Esophagus (tissue), 2 donors: ENCODE results near the gene WNT11. TPM values are rescaled to one million over a fixed set of nuclear protein-coding genes. Genes with fewer than 3 reads are reported as not detected.

Experiments used
- H3K27ac ChIP-seq, 2 donors: one replicate each; pipeline ENCODE4 v1.5.1; 2013; ENCODE audit warnings: low read depth in 2 of 2, mild to moderate bottlenecking in 2 of 2, inconsistent platforms in 1 of 2, low read length in 1 of 2, moderate library complexity in 1 of 2
- H3K27me3 ChIP-seq, 2 donors: one replicate each; pipeline ENCODE4 v1.6.1; 2013; ENCODE audit warnings: low read length in 2 of 2, control low read depth in 1 of 2, mild to moderate bottlenecking in 1 of 2; ENCODE audit not compliant: insufficient read depth in 2 of 2, control insufficient read depth in 1 of 2
- H3K36me3 ChIP-seq, 2 donors: one replicate each; pipeline ENCODE4 v1.6.1; 2013; ENCODE audit warnings: low read length in 1 of 2; ENCODE audit not compliant: control insufficient read depth in 2 of 2, insufficient read depth in 2 of 2
- H3K4me1 ChIP-seq, 2 donors: one replicate each; pipeline ENCODE4 v1.6.1; 2013; ENCODE audit warnings: low read length in 1 of 2; ENCODE audit not compliant: control insufficient read depth in 2 of 2, insufficient read depth in 2 of 2
- H3K4me3 ChIP-seq, 2 donors: one replicate each; pipeline ENCODE4 v1.5.1; 2013; ENCODE audit warnings: low read length in 2 of 2, mild to moderate bottlenecking in 2 of 2, low read depth in 1 of 2, moderate library complexity in 1 of 2
- H3K9me3 ChIP-seq, 2 donors: one replicate each; pipeline ENCODE4 v1.6.1; 2013; ENCODE audit warnings: mild to moderate bottlenecking in 2 of 2, low read depth in 1 of 2, low read length in 1 of 2, moderate library complexity in 1 of 2; ENCODE audit not compliant: control insufficient read depth in 2 of 2, insufficient read depth in 1 of 2
- WGBS, 2 donors: extraction: QIAGEN DNeasy Blood & Tissue Kit; methylation state at CpG; one replicate each; pipeline ENCODE4 v1.1.7; 2013; 5-methylcytosine and 5-hydroxymethylcytosine counted together
- polyA plus RNA-seq, 2 donors: library from polyadenylated mRNA; stranded (reverse); fragments of 200-250 nt; gene quantifications; one replicate each; pipeline ENCODE4 v1.2.3, GENCODE V29; 2013
- donor health status: healthy with polysubstance abuse.
- donor health status: Bipolar disorder and iron deficiency.

The WNT11 gene
- polyA plus RNA-seq, 2 donors, result 0.20 to 0.25 TPM

GRCh38 chr11:76159983-76160661, 46.2 kb downstream of the WNT11 start:
- no peaks in the 10 kb centered on the region for H3K27me3 ChIP-seq
- no peaks in the 10 kb centered on the region for H3K9me3 ChIP-seq
- 79 to 83% methylated on average over 12 to 14 of the region's 14 CpGs for WGBS, 2 donors
- H3K4me1 ChIP-seq, result peaks cover 0 to 4% of the 10 kb centered on the region in 2 donors
- no peak overlapping the region for H3K27ac ChIP-seq
- no peak overlapping the region for H3K4me3 ChIP-seq
- H3K36me3 ChIP-seq, result no peaks in the 10 kb centered on the region

DNA sequence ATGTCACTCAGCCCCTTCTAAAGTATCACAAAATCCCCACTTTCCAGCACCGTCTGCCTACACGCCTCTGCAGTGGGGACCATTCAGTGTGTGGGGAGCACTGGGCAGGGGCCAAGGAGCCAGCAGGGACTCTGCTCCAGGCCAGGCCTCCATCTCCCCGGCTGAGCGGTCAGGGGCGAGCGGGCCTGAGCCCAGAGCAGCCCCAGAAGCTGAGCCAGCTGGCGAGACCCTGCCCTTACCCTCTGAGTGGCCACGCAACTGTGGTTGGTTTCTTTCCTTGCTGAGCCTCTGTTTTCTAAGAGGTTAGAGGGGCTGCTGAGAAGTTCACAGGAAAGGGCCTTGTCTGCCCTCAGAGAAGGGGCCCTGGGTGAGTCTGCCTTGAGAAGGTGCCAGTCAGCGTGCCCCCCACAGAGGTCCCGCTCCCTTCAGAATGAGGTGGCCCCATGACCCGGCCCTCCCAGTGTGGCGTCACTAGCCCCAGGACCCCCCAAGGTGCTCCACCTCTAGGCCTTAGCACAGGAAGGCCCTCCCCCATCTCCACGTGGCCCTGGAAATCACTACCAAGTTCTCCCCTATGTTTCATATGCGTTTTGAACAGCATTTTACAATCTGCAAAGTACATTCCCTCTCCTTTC, 46.9 kb downstream of the WNT11 start:
- Histone ChIP-seq H3K27me3 (no peaks in the 10 kb centered on the region), H3K27ac (no peak overlapping the region), H3K36me3 (no peaks in the 10 kb centered on the region), H3K9me3 (no peaks in the 10 kb centered on the region), H3K4me1 (peaks cover 0 to 4% of the 10 kb centered on the region in 2 donors), H3K4me3 (no peak overlapping the region)
- 83 to 90% methylated on average over 14 of the region's 14 CpGs for WGBS, 2 donors

GRCh38 chr11:76158394-76159302, 47.7 kb downstream of the WNT11 start:
- Histone ChIP-seq H3K4me1 (peaks cover 0 to 4% of the 10 kb centered on the region in 2 donors), H3K4me3 (no peak overlapping the region), H3K27ac (no peak overlapping the region), H3K27me3 (no peaks in the 10 kb centered on the region), H3K36me3 (no peaks in the 10 kb centered on the region), H3K9me3 (no peaks in the 10 kb centered on the region)
- 85 to 87% methylated on average over 24 of the region's 24 CpGs for WGBS, 2 donors

GRCh38 chr11:76157891-76158290, 48.4 kb downstream of the WNT11 start:
- Histone ChIP-seq H3K4me3 (no peak overlapping the region), H3K9me3 (no peaks in the 10 kb centered on the region), H3K27me3 (no peaks in the 10 kb centered on the region), H3K36me3 (no peaks in the 10 kb centered on the region), H3K4me1 (peaks cover 0 to 4% of the 10 kb centered on the region in 2 donors), H3K27ac (no peak overlapping the region)
- 77 to 82% methylated on average over 7 of the region's 7 CpGs for WGBS, 2 donors

DNA sequence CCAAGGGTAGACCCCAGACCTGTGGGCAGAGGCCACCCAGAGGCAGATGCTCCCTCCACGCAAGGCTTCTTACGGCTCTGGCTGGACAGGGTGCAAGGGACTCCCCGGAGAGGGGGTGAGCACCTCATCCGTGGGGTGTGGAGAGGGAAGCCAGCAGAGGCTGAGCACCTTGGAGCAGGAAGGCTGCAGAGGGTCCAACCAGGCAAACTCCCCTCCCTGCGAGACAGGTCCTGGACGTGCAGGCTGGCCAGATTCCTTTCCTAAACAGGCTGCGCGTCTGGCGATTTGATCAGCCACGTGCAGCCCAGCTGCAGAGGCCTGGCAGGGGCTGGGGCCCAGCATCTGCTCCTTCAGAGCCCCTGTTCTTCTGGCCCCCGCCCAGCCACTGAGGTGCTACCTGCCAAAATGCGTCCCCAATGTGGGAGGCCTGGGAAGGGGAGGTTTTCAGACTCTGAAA, 49.3 kb downstream of the WNT11 start:
- Histone ChIP-seq H3K27ac (no peak overlapping the region), H3K27me3 (no peaks in the 10 kb centered on the region), H3K36me3 (no peaks in the 10 kb centered on the region), H3K9me3 (no peaks in the 10 kb centered on the region), H3K4me3 (no peak overlapping the region), H3K4me1 (peaks cover under 1 to 4% of the 10 kb centered on the region in 2 donors)
- WGBS, 2 donors, result 81 to 89% methylated on average over 12 of the region's 12 CpGs

DNA sequence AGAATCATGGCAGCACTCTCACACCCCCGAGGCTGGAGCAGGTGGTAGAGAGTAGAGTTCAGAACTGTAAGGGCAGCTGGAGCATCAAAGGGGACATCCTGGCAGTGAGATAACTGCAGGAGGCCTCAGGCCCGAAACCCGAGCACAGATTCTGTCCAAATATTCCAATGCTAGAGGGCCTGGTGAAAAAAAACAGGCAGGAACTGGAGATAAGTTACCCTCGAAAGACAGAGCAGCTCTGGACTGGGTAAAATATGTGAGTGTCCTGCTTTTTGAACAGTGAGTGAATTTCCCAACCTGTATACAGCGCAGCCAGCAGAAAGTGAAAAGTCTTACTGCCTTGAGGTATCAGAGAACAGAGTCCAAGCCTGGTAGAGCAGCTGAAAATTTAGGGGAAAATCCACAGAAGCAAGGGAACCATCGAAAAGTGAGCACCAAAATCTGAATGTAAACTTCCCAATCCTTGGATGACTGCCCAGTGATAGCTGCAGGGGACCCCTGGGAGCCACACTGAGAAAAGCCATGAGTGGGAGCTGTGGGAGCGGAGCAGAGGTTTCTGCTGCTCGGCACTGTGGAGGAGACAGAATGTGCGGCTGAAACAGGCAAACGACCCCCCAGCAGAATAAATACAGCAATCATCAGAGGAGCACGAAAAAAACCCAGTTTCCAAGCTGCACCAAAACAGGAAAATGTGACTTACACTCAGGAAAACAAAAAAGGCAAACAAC, 50.6 kb downstream of the WNT11 start:
- Histone ChIP-seq H3K27ac (no peak overlapping the region), H3K27me3 (no peaks in the 10 kb centered on the region), H3K9me3 (no peaks in the 10 kb centered on the region), H3K36me3 (no peaks in the 10 kb centered on the region), H3K4me1 (peaks cover 0 to 5% of the 10 kb centered on the region in 2 donors), H3K4me3 (no peak overlapping the region)
- 79 to 81% methylated on average over 11 of the region's 11 CpGs for WGBS, 2 donors

DNA sequence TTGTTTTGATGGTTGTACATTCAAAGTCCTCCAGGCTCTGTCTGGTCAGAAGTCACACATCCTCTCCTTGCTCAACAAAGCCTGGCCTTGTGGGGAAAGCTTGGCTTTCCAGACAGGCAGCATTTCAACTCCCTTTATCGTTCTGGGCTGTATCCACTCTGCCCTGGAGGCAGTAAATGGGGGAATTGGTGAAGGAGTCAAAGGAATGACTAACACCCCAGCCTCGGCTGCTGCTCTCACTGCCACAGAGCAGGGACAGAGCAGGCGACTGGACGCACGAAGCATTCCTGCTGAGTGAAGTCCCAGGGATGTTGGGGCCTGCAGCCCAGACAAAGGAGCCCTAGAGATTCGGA, 52.8 kb downstream of the WNT11 start:
- Histone ChIP-seq H3K27me3 (no peaks in the 10 kb centered on the region), H3K27ac (no peak overlapping the region)

GRCh38 chr11:76152741-76153570, 53.3 kb downstream of the WNT11 start:
- peaks cover 0 to 5% of the 10 kb centered on the region in 2 donors for H3K4me1 ChIP-seq
- no peaks in the 10 kb centered on the region for H3K9me3 ChIP-seq
- no peaks in the 10 kb centered on the region for H3K36me3 ChIP-seq
- H3K27me3 ChIP-seq, result no peaks in the 10 kb centered on the region
- 59 to 68% methylated on average over 13 of the region's 13 CpGs for WGBS, 2 donors
- no peak overlapping the region for H3K27ac ChIP-seq
- no peak overlapping the region for H3K4me3 ChIP-seq

More for the DNA sequence above, 52.8 kb downstream of the WNT11 start:
- H3K4me3 ChIP-seq, result no peak overlapping the region
- no peaks in the 10 kb centered on the region for H3K9me3 ChIP-seq
- no peaks in the 10 kb centered on the region for H3K36me3 ChIP-seq
- peaks cover 0 to 5% of the 10 kb centered on the region in 2 donors for H3K4me1 ChIP-seq
- WGBS, 2 donors, result 75% methylated on average over 6 of the region's 6 CpGs
